AG04449 (cell line): ENCODE data around the gene SHANK2.

Experiments used
- CTCF ChIA-PET: fragments of 350-600 bp; formaldehyde crosslinking; extraction: SDS; loops from one replicate; lab custom pipeline; 2021; ENCODE audit warnings: antibody characterized with exemption; lab: Yijun Ruan, JAX
- POLR2A ChIA-PET: fragments of 400-600, 350-600 bp; formaldehyde crosslinking; extraction: SDS; loops from one replicate; lab custom pipeline; 2020; ENCODE audit warnings: antibody characterized with exemption, inconsistent platforms; lab: Yijun Ruan, JAX
- DNase-seq: peaks from one replicate; pipeline ENCODE4 v3.0.0-alpha.2; 2010; ENCODE audit warnings: low read depth, low spot score
- H3K4me3 ChIP-seq: 2 replicates; pipeline ENCODE4 v1.5.1; 2011; ENCODE audit warnings: low read depth, mild to moderate bottlenecking, control low read depth, low read length
- CTCF ChIP-seq: IDR thresholded peaks from one replicate; pipeline ENCODE4 v1.5.1; 2011; ENCODE audit warnings: mild to moderate bottlenecking, moderate library complexity, low read length, control low read depth, inconsistent platforms; ENCODE audit not compliant: insufficient read depth; ENCODE audit errors: missing control alignments

Gene SHANK2

GRCh38 chr11:71253794-71254193 lies 1.4 kb upstream of the SHANK2 start:
- no peak overlapping the region for H3K4me3 ChIP-seq
- POLR2A ChIA-PET: interaction anchor here (3.1 kb wide), 1 partner anchor 33 kb away, joined by 13 read pairs; no protein-coding TSS in a partner anchor
- TF ChIP-seq CTCF: no peak
- CTCF ChIA-PET: interaction anchor here (0.8 to 1.4 kb wide), 2 partner anchors 8 to 14 kb away, joined by 3 to 4 read pairs; no protein-coding TSS in a partner anchor
- no peak for DNase-seq

- peak; percentile 37 for DNase-seq
- POLR2A ChIA-PET: interaction anchor here (3.1 kb wide), 1 partner anchor 34 kb away, joined by 13 read pairs; no protein-coding TSS in a partner anchor
Measured at GRCh38 chr11:71252770-71253730, 673 bp upstream of the SHANK2 start.

GRCh38 chr11:71251761-71252268 lies 562 bp downstream of the SHANK2 start:
- no peak for TF ChIP-seq CTCF
- DNase-seq: no peak
- ChIA-PET POLR2A (interaction anchor here (3.1 kb wide), 1 partner anchor 35 kb away, joined by 13 read pairs; no protein-coding TSS in a partner anchor), CTCF (interaction anchor here (0.9 to 2.0 kb wide), 4 partner anchors 9 to 91 kb away, joined by 3 to 8 read pairs (median 4); no protein-coding TSS in a partner anchor)
- H3K4me3 ChIP-seq: peak overlapping the region; percentile 43

More at GRCh38 chr11:71252770-71253730, 673 bp upstream of the SHANK2 start:
- CTCF ChIA-PET: interaction anchor here (0.8 to 2.0 kb wide), 4 partner anchors 9 to 90 kb away, joined by 3 to 8 read pairs (median 4); no protein-coding TSS in a partner anchor
- no peak for TF ChIP-seq CTCF
- peak overlapping the region; percentile 15 for H3K4me3 ChIP-seq

- ChIA-PET CTCF (interaction anchor here (0.9 to 2.0 kb wide), 3 partner anchors 8 to 12 kb away, joined by 3 to 8 read pairs (median 4); no protein-coding TSS in a partner anchor), POLR2A (interaction anchor here (3.1 kb wide), 1 partner anchor 36 kb away, joined by 13 read pairs; no protein-coding TSS in a partner anchor)
- no peak for DNase-seq
- TF ChIP-seq CTCF: no peak
- no peak overlapping the region for H3K4me3 ChIP-seq
Measured at GRCh38 chr11:71251151-71251721, 1.1 kb downstream of the SHANK2 start.

- POLR2A ChIA-PET: no interaction called here
- no peak for TF ChIP-seq CTCF
- H3K4me3 ChIP-seq: no peak overlapping the region
- DNase-seq: no peak
- CTCF ChIA-PET: interaction anchor here (1.6 to 2.0 kb wide), 2 partner anchors 10 to 12 kb away, joined by 4 to 8 read pairs; no protein-coding TSS in a partner anchor
Measured at GRCh38 chr11:71250523-71251150, 1.7 kb downstream of the SHANK2 start.
